Adrenal gland (tissue), 5 donors: ENCODE results near the gene ZDHHC17.

Experiments
- POLR2A ChIP-seq, 2 donors: fragments of 450-650 bp; IDR thresholded peaks; one replicate each; pipeline ENCODE4 v1.6.1; 2017; ENCODE audit warnings: antibody characterized with exemption in 2 of 2, mild to moderate bottlenecking in 2 of 2, moderate library complexity in 1 of 2
- TF ChIP-seq, protein P1 (sequence below), 6 experiments: fragments of 450-650 bp in 4 of 6; fragments of 200-600 bp in 2 of 6; sonication (generic) in 1 of 6; IDR thresholded peaks; 1 replicate in 5 of 6; 2 replicates in 1 of 6; pipeline versions ENCODE4 v1.5.1 to v1.8.0; 2016 to 2021; ENCODE audit warnings: antibody characterized with exemption in 6 of 6, mild to moderate bottlenecking in 2 of 6, moderate library complexity in 1 of 6
- donor health status: DM: no; HTN: no; CAD: no.

DNA sequence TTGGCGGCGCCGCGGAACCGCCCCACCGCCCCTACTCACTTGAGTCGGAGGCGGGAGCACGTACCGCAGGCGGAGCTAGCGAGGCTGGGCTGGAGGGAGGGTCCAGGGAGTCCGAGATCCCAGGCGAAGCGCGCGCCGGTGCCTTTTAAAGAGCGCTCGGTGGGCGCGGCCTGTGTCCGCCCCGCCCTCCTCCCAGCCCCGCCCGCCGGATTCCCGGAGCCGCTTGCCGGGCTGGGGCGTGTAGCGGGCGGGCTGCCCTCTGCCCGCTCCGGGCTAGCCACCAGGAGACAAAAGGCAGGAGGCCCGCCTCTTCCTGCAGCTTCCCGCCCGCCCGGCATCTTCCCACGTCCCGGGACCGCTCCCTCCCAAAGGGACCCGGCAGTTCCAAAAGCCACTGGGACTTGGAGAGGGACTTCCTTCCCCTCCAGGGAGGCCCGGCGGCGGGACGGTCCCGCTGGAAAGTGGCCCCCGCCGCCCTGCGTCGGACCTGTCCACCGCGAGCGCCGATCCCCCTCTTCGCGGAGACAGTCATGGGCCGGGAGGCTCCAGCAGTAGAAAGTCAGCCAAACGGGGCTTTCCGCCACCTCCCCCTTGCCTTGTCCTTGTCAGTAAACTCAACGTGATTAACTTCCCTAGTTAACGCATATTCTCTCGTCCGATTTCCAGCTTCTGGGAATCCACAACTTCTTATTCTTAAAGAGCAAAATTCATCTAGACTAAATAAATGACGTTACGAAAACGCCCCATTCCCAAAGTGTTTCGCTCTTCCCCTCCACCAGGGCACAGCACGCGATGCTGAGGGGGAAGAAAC is 115.2 kb downstream of the ZDHHC17 start, which contains the start of gene CSRP2:
- TF ChIP-seq, protein P1, sequence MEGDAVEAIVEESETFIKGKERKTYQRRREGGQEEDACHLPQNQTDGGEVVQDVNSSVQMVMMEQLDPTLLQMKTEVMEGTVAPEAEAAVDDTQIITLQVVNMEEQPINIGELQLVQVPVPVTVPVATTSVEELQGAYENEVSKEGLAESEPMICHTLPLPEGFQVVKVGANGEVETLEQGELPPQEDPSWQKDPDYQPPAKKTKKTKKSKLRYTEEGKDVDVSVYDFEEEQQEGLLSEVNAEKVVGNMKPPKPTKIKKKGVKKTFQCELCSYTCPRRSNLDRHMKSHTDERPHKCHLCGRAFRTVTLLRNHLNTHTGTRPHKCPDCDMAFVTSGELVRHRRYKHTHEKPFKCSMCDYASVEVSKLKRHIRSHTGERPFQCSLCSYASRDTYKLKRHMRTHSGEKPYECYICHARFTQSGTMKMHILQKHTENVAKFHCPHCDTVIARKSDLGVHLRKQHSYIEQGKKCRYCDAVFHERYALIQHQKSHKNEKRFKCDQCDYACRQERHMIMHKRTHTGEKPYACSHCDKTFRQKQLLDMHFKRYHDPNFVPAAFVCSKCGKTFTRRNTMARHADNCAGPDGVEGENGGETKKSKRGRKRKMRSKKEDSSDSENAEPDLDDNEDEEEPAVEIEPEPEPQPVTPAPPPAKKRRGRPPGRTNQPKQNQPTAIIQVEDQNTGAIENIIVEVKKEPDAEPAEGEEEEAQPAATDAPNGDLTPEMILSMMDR (IDR thresholded peaks at IDR 0.05), result peak in 4 of 6 experiments; percentile 16 to 42 (median 34)
- peak; percentile 63 to 69 for TF ChIP-seq POLR2A (IDR thresholded peaks at IDR 0.05)
